Left lobe of liver (tissue), 2 donors: ENCODE results near the gene RUBCNL. TPM values are rescaled to one million over a fixed set of nuclear protein-coding genes. Genes with fewer than 3 reads are reported as not detected.
A peak's percentile ranks its signal among the peaks of the same experiment; 100 is the strongest.
"Not testable (repeated sequence)": the region's sequence is repeated elsewhere in the genome, so short reads cannot be mapped to it uniquely, and the experiment has no call there.

ENCODE experiments used
- ATAC-seq: fragments of 200-7000 bp; cut with Tn5 transposase; one replicate; pipeline ENCODE4 v1.9.1; 2020; ENCODE audit warnings: mild to moderate bottlenecking, moderate library complexity
- DNase-seq: peaks from one replicate; pipeline ENCODE4 v3.0.0-alpha.2; 2020; ENCODE audit warnings: low spot score
- total RNA-seq: library from RNA; stranded (reverse); gene quantifications from one replicate; pipeline ENCODE4 v1.2.1, GENCODE V29; 2021
- donor health status: DM: no; HTN: no; CAD: no; lungs with moderate emphysema.
- donor health status: DM: no; HTN: yes; CAD: no.

Gene RUBCNL
- total RNA-seq, 1 donor from 2014 or later, result 0.68 TPM

GRCh38 chr13:46374710-46375109 is 12.3 kb downstream of the RUBCNL start:
- no peak for ATAC-seq
- DNase-seq, result no peak

DNA sequence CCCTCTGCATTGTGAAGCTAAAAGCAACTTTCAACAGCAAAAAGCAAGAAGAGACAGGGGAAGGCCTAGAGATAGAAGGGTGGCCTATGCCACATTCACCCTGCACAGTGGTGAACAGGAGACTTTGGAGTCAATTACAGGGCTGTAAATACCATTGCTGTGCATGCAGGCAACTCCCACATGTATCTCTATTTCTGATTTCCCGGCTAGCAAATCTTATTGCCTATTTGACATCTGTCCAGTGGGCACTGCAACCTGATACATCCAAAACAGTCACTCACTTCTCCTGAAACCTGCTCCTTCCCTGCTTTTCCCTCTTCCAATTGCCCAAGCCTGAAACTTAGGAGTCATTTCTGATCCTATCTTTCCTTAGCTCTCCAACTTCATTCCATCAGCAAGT is 13.4 kb downstream of the RUBCNL start:
- ATAC-seq (no peak), DNase-seq (no peak)

- not testable (repeated sequence) for DNase-seq, ATAC-seq
These were observed 14.1 kb downstream of the RUBCNL start for GRCh38 chr13:46372938-46373337.

DNA sequence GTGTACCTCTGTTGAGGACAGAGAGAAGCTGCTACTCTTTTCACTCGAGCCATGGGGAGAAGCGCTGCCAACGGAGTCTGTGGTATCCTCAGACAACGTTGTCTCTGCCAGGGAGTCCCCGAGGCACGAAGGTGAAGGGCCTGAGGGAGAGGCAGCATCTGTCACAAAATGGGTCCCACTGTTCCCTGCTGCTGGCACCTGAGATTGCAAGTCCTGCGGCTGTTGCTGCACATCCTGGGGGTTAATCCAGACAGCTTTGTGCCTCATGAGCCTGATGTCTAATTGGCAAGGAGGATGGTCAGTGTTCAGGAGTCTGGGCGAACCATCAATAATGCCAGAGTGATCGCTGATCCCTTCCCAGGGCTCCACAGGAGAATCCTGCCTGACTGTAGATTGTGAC is 15.0 kb downstream of the RUBCNL start:
- DNase-seq (no peak), ATAC-seq (no peak)

- ATAC-seq (no peak), DNase-seq (no peak)
These were observed 17.4 kb downstream of the RUBCNL start for GRCh38 chr13:46369506-46370277.

GRCh38 chr13:46367617-46368327 is 19.3 kb downstream of the RUBCNL start:
- ATAC-seq (no peak), DNase-seq (no peak)

- ATAC-seq (no peak), DNase-seq (no peak)
These were observed 25.6 kb downstream of the RUBCNL start for GRCh38 chr13:46361276-46361934.

DNA sequence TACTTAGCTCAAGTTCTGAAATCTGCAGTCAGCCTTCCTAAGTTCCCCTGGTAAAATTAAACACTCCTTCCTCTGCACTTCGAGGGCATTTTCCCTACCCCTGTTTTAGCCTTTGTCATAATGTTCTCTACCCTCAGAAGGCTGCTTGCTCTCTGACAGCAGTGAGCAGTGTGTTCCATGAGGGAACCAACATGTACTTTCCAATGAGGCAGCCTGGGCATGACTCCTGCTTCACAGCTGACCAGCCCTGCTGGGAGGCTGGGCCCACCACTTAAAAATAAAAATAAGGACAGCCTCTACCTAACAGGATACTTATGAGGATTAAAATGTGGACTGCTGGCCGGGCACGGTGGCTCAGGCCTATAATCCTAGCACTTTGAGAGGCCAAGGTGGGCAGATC is 26.4 kb downstream of the RUBCNL start:
- ATAC-seq (no peak), DNase-seq (no peak)

DNA sequence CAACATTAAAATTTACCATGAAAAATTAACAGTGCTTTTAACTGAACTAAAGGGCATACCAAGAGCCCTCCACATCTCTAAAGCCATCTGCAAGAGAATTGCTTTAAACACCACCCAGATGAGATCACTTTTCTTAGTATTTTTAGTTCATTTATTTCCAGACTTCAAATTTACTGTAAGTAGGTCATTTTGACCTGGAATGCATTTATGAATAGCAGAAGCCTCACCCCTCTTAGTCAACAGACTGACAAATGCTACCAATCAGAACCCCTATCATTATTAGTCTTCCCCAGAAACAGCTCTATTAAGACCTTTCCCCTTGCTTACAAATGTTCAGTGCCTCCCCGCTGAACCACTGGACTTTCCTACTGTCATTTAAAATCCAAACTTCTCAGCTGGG is 27.3 kb downstream of the RUBCNL start:
- ATAC-seq, result no peak
- DNase-seq, result no peak

GRCh38 chr13:46355901-46356590 is 31.0 kb downstream of the RUBCNL start:
- DNase-seq (no peak), ATAC-seq (no peak)

DNA sequence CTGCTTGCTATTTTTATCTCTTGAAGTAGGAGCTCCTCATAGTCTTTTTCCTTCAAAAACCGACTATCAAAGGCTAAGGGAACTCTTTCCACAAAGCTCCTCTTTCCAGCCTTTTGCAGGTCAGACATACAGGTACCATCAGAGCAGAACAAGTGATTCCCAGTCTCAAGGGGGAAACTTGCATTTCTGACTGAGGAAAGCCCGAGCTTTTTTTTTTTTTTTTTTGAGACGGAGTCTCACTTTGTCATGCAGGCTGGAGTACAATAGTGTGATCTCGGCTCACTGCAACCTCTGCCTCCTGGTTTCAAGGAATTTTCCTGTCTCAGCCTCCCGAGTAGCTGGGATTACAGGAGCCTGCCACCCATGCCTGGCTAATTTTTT is 32.0 kb downstream of the RUBCNL start:
- no peak for ATAC-seq
- no peak for DNase-seq

DNA sequence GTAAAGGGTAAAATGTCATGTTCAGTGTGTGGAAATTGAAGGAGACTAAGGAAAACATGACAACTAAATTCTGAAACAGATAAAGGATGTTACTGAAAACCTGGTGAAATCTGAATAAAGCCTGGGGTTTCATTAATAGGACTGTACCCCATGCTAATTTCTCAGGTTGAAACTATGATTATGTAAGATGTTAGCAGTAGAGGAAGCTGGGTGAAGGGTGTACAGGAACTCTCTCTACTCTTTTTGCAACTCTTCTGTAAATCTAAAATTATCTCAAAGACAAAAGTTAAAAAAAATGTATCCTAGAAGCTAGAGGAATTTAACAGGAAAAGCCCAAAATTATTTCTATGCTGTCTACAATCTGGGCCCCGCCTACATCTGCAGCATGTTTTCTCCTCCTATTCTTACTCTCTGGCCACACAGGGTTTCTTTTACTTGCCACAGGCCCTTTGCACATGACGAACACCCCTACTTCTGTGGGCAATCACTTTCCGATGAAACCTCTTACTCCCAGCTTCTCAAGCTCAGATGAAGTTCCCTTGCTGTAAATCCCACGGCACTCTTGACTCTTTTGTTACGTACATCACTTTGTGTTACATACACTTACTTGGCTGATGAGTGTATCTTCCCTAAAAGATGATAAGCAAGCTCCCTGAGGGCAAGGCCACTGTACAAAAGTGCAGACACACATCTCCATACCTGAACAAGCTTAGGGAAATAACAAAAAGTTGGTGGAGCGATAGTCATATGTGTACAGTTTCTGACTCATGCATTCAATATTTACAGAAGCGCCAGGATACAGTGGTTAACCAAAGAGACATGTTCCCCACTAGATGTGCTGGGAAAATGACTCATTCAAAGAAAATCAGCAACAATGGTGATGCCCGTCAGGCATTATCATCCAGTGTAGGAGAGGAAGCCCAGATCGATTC is 32.6 kb downstream of the RUBCNL start:
- ATAC-seq (no peak), DNase-seq (no peak)

- peak; percentile 25 for ATAC-seq
- DNase-seq, result no peak
These were observed 34.2 kb downstream of the RUBCNL start for GRCh38 chr13:46352805-46353204.

GRCh38 chr13:46350003-46350402 is 37.0 kb downstream of the RUBCNL start:
- ATAC-seq, result no peak
- no peak for DNase-seq

DNA sequence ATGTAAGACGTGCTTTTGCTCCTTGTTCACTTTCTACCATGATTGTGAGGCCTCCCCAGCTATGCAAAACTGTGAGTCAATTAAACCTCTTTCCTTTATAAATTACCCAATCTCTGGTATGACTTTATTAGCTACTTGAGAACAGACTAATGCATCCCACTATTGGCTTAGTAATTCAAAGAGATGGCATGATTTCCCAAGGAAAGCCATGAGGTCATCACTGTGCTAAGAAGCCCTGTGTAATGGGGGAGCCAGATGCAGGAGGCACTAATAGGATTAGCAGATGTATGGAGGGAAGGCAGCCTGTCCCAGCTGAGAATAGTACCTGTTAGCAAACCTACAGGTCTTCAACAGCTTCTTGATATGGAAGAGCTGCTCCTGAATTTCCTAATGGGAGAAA is 38.1 kb downstream of the RUBCNL start:
- DNase-seq (no peak), ATAC-seq (no peak)

DNA sequence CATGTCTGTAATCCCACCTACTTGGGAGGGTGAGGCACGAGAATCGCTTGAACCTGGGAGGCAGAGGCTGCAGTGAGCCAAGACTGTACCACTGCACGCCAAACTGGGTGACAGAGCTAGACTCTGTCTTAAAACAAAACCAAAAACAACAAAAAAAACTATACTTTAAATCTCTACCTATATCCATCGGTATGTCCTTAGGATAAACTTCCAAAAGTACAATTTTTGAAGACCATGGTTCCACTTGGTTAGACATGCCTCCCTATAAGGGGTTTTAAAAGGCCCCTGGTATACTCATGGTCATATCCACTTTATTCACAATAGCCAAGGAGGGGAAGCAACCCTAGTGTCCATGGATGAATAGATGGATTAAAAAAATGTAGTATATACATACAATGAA is 39.8 kb downstream of the RUBCNL start:
- ATAC-seq, result no peak
- no peak for DNase-seq

DNA sequence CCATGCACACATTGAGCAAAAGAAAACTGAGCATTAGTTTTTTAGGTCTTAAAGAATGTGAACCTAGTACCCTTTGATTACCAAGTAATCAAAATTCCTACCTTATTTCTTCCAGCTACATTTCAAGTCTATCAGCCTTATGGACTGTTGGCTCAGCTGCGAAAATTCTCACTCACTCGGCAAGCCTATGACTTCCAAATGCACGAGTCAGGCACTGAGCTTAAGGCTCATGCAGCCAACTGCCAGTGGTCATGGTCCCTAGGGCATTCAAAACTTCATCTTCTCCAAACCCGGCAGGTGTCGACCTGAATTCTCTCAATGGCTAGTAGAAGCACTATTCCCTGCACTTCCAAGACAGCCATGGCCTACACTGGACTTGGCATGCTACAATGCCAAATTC is 41.2 kb downstream of the RUBCNL start:
- no peak for DNase-seq
- no peak for ATAC-seq

GRCh38 chr13:46345398-46345797 is 41.7 kb downstream of the RUBCNL start:
- no peak for DNase-seq
- ATAC-seq, result no peak

GRCh38 chr13:46343279-46343994 is 43.6 kb downstream of the RUBCNL start:
- ATAC-seq (no peak), DNase-seq (no peak)

DNA sequence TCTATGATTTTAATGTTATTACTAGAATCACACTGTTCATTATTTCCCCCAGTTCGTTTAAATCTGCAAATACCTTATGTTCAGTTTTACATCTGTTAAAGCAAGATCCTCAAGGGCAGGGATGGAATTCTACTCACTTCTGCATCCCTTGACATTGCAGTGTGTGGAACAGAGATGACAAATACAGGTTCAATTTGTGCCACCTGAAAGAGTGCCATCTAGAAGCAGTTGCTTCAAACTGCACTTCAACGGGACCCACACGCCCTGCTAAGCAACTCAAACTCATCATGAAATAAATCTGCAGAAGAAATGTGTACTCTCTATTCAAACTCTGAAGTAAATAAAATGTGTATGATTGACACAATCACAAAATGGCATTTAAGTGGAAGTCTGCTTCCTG is 44.5 kb downstream of the RUBCNL start:
- peak; percentile 39 for ATAC-seq
- no peak for DNase-seq
